IMR-90 (cell line): Measurements from ENCODE around the gene CTNNA2. TPM values are rescaled to one million over a fixed set of nuclear protein-coding genes. Genes with fewer than 3 reads are reported as not detected.
A peak's percentile ranks its signal among the peaks of the same experiment; 100 is the strongest.

ENCODE experiments used
- ATAC-seq: fragments of 200-7000 bp; cut with Tn5 transposase; 2 replicates; pipeline ENCODE4 v1.9.1; 2020; ENCODE audit warnings: low read depth, mild to moderate bottlenecking, moderate library complexity
- BruUV-seq: library from RNA; stranded (reverse); fragments of 400-500 nt; replicated peaks from 2 replicates; lab custom pipeline; 2021; lab: Mats Ljungman, UMichigan
- CTCF ChIA-PET: fragments of 300-600 bp; formaldehyde crosslinking; extraction: SDS; loops from one replicate; lab custom pipeline; 2021; ENCODE audit warnings: antibody characterized with exemption; lab: Yijun Ruan, JAX
- POLR2A ChIA-PET: fragments of 300-600 bp; sonication (Branson Sonifier 250); formaldehyde crosslinking; loops from one replicate; lab custom pipeline; 2022; ENCODE audit warnings: antibody characterized with exemption; ENCODE audit not compliant: unreplicated experiment; lab: Charles Lee
- DNase-seq: peaks from one replicate; pipeline ENCODE4 v3.0.0; 2013
- H2AFZ ChIP-seq: replicated peaks from 2 replicates; pipeline ENCODE3; 2013; ENCODE audit warnings: low read length, mild to moderate bottlenecking; ENCODE audit not compliant: poor library complexity
- H2AK5ac ChIP-seq: 2 replicates; pipeline ENCODE4 v1.6.1; 2013; ENCODE audit warnings: low read depth, low read length, inconsistent platforms
- H2AK9ac ChIP-seq: replicated peaks from 2 replicates; pipeline ENCODE3; 2013; ENCODE audit warnings: mild to moderate bottlenecking, low read depth, low read length, moderate library complexity; ENCODE audit not compliant: poor library complexity
- H2BK120ac ChIP-seq: 2 replicates; pipeline ENCODE4 v1.6.1; 2013; ENCODE audit warnings: low read depth, low read length, inconsistent platforms
- H2BK15ac ChIP-seq: 3 replicates; pipeline ENCODE4 v1.6.1; 2013; ENCODE audit warnings: low read depth, low read length, inconsistent platforms
- H2BK20ac ChIP-seq: 2 replicates; pipeline ENCODE4 v1.6.1; 2013; ENCODE audit warnings: low read depth, mild to moderate bottlenecking, inconsistent platforms, low read length, moderate library complexity
- H2BK5ac ChIP-seq: 2 replicates; pipeline ENCODE4 v1.6.1; 2013; ENCODE audit warnings: mild to moderate bottlenecking, low read depth, low read length, inconsistent platforms; ENCODE audit not compliant: poor library complexity, severe bottlenecking
- H3K14ac ChIP-seq: replicated peaks from 2 replicates; pipeline ENCODE4 v1.6.1; 2013; ENCODE audit warnings: low read depth, low read length, inconsistent platforms
- H3K18ac ChIP-seq: 2 replicates; pipeline ENCODE4 v1.6.1; 2013; ENCODE audit warnings: low read depth, low read length, control low read depth
- H3K23ac ChIP-seq: 2 replicates; pipeline ENCODE4 v1.6.1; 2013; ENCODE audit warnings: low read depth, low read length, inconsistent platforms
- H3K27ac ChIP-seq: 2 replicates; pipeline ENCODE4 v1.5.1; 2013; ENCODE audit warnings: mild to moderate bottlenecking, control low read depth, low read length; ENCODE audit not compliant: insufficient read depth
- H3K27me3 ChIP-seq: 2 replicates; pipeline ENCODE4 v1.6.1; 2013; ENCODE audit warnings: low read length; ENCODE audit not compliant: control insufficient read depth, insufficient read depth
- H3K36me3 ChIP-seq: 2 replicates; pipeline ENCODE4 v1.6.1; 2013; ENCODE audit warnings: low read length, mixed read lengths; ENCODE audit not compliant: control insufficient read depth, insufficient read depth
- H3K4ac ChIP-seq: 2 replicates; pipeline ENCODE4 v1.6.1; 2013; ENCODE audit warnings: low read depth, low read length, inconsistent platforms
- H3K4me1 ChIP-seq: 2 replicates; pipeline ENCODE4 v1.6.1; 2013; ENCODE audit warnings: low read length, mixed read lengths; ENCODE audit not compliant: control insufficient read depth, insufficient read depth
- H3K4me2 ChIP-seq: 2 replicates; pipeline ENCODE4 v1.6.1; 2013; ENCODE audit warnings: low read depth, mild to moderate bottlenecking, control low read depth, low read length, moderate library complexity
- H3K4me3 ChIP-seq: 2 replicates; pipeline ENCODE4 v1.5.1; 2013; ENCODE audit warnings: low read depth, mild to moderate bottlenecking, control low read depth, low read length, moderate library complexity; ENCODE audit not compliant: insufficient read depth
- H3K56ac ChIP-seq: 2 replicates; pipeline ENCODE4 v1.6.1; 2013; ENCODE audit warnings: low read length, inconsistent platforms; ENCODE audit not compliant: insufficient read depth; ENCODE audit errors: extremely low read depth
- H3K79me1 ChIP-seq, 2 experiments: 2 replicates each; pipeline ENCODE4 v1.6.1; 2013; ENCODE audit warnings: low read length in 2 of 2, inconsistent platforms in 1 of 2, low read depth in 1 of 2
- H3K9ac ChIP-seq: 2 replicates; pipeline ENCODE4 v1.6.1; 2013; ENCODE audit warnings: low read depth, low read length, control low read depth
- H3K9me1 ChIP-seq: 2 replicates; pipeline ENCODE4 v1.6.1; 2013; ENCODE audit warnings: low read length, inconsistent platforms; ENCODE audit not compliant: insufficient read depth
- H3K9me3 ChIP-seq: 2 replicates; pipeline ENCODE4 v1.6.1; 2013; ENCODE audit warnings: low read length; ENCODE audit not compliant: control insufficient read depth, insufficient read depth
- H4K20me1 ChIP-seq: 2 replicates; pipeline ENCODE4 v1.6.1; 2013; ENCODE audit warnings: low read length, inconsistent platforms; ENCODE audit not compliant: insufficient read depth
- H4K5ac ChIP-seq: 2 replicates; pipeline ENCODE4 v1.6.1; 2013; ENCODE audit warnings: mild to moderate bottlenecking, low read depth, low read length, control low read depth
- H4K8ac ChIP-seq, 2 experiments: 2 replicates each; pipeline ENCODE4 v1.6.1; 2013; ENCODE audit warnings: low read depth in 2 of 2, low read length in 2 of 2, control low read depth in 1 of 2, inconsistent platforms in 1 of 2
- H4K91ac ChIP-seq: 2 replicates; pipeline ENCODE4 v1.6.1; 2013; ENCODE audit warnings: low read depth, low read length, inconsistent platforms; ENCODE audit not compliant: insufficient read depth
- BHLHE40 ChIP-seq: fragments of 150-350 bp; IDR thresholded peaks from 2 replicates; pipeline ENCODE4 v1.6.1; 2016; ENCODE audit warnings: mild to moderate bottlenecking, low read depth, low read length
- CEBPB ChIP-seq: IDR thresholded peaks from 2 replicates; pipeline ENCODE4 v1.6.1; 2012; ENCODE audit warnings: low read depth, low read length, improper control_type of control experiment
- CTCF ChIP-seq: conservative IDR thresholded peaks from 2 replicates; pipeline ENCODE4 v1.5.1; 2012; ENCODE audit warnings: mild to moderate bottlenecking, low read depth, low read length, improper control_type of control experiment
- FOS ChIP-seq: fragments of 150-350 bp; IDR thresholded peaks from 2 replicates; pipeline ENCODE4 v1.6.1; 2016; ENCODE audit warnings: low read depth, low read length
- MAFK ChIP-seq: IDR thresholded peaks from 2 replicates; pipeline ENCODE4 v1.6.1; 2012; ENCODE audit warnings: low read depth, low read length, improper control_type of control experiment
- MAZ ChIP-seq: IDR thresholded peaks from 2 replicates; pipeline ENCODE4 v1.6.1; 2012; ENCODE audit warnings: low read depth, mild to moderate bottlenecking, low read length, improper control_type of control experiment, moderate library complexity, borderline replicate concordance
- NFE2L2 ChIP-seq: fragments of 150-350 bp; IDR thresholded peaks from 2 replicates; pipeline ENCODE4 v1.6.1; 2016; ENCODE audit warnings: low read depth, mild to moderate bottlenecking, low read length
- WGBS, 2 experiments: methylation state at CpG; one replicate each; pipeline versions ENCODE4 v1.1.5 to v1.1.7; 2013; ENCODE audit warnings: missing lambda C conversion rate in 2 of 2; ENCODE audit not compliant: insufficient read length in 1 of 2; ENCODE audit errors: extremely low coverage in 2 of 2; 5-methylcytosine and 5-hydroxymethylcytosine counted together
- dilution Hi-C: fragments of 300-500 bp; cut with HindIII; formaldehyde crosslinking; loops from one replicate; pipeline ENCODE4 v1.14.3; 2018; ENCODE audit warnings: low sequenced_read_pairs; ENCODE audit not compliant: unreplicated experiment
- in situ Hi-C: fragments of 300-500 bp; cut with MboI; formaldehyde crosslinking; loops from 3 replicates; pipeline ENCODE4 v1.14.3; 2019; ENCODE audit warnings: low sequenced_read_pairs, inconsistent platforms, mixed read lengths
- intact Hi-C: fragments of 100-400 bp; cut with micrococcal nuclease; formaldehyde crosslinking; loops from 2 replicates; pipeline ENCODE4 v1.10.0; 2022
- polyA plus RNA-seq, 3 experiments: library from polyadenylated mRNA; depleted of rRNA; stranded (reverse); fragments of >200 nt; gene quantifications; 2 replicates each; pipeline ENCODE4 v1.2.3, GENCODE V29; 2012; ENCODE audit warnings: low replicate concordance in 1 of 3
- total RNA-seq: library from RNA; depleted of rRNA; stranded (reverse); fragments of >200 nt; gene quantifications from 2 replicates; pipeline ENCODE4 v1.2.3, GENCODE V29; 2012
- TF ChIP-seq, protein P1 (sequence below): fragments of 150-350 bp; IDR thresholded peaks from 2 replicates; pipeline ENCODE4 v1.6.1; 2017; ENCODE audit warnings: mild to moderate bottlenecking, antibody characterized with exemption, low read length, low read depth

Gene CTNNA2
- total and polyA plus RNA-seq, 2 of the 4 experiments (the other 2 are of a cell fraction): not detected

DNA sequence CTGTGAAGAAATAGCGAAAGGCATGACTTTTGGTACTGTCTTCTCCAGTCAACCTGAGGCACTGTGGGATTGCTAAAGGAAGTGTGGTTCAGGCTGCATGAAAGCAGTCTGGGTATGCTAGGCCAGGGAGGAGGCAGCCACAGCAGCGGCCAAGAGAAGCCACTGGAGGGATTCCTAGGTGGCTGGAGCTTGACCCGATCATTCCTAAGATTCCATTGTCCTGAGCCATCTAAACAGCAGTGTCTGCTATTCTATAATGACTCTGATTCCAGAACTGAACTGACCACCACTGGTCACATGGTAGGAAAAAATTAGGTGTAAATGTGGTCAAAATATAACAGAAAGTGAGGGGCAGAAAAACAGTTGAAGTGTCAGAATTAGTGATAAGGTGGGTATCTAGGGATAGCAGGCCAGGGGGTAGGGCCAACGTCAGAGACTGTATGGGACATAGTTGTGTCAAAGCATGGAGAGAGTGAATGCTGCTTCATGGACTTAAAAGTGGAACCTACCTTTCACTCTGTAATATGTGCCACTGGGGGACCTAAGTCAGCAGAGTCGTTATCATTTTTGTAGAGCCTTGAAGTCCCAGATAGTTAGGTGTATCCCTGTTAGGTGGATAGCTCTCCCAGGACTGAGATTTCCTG is 204.6 kb downstream of the CTNNA2 start:
- peak overlapping the region; percentile 82 for H4K91ac ChIP-seq
- peak overlapping the region; percentile 5; the same call in 1 of the 2 replicates for H2AK5ac ChIP-seq
- no TSS peak for BruUV-seq
- no peaks in the 10 kb centered on the region for H3K27me3 ChIP-seq
- H2BK5ac ChIP-seq: peak overlapping the region; percentile 86
- in situ Hi-C loops (no loop called here), dilution Hi-C loops (no loop called here), intact Hi-C loops (no loop called here)
- H4K8ac ChIP-seq: peak overlapping the region; percentile 72 to 88; a peak in 3 of 4 replicates
- peak overlapping the region; percentile 88 for H3K4ac ChIP-seq
- TF ChIP-seq MAZ (no peak), CEBPB (no peak), NFE2L2 (no peak), FOS (peak; percentile 15; the same call in 1 of the 2 replicates), BHLHE40 (no peak), MAFK (no peak), CTCF (no peak)
- TF ChIP-seq, protein P1, sequence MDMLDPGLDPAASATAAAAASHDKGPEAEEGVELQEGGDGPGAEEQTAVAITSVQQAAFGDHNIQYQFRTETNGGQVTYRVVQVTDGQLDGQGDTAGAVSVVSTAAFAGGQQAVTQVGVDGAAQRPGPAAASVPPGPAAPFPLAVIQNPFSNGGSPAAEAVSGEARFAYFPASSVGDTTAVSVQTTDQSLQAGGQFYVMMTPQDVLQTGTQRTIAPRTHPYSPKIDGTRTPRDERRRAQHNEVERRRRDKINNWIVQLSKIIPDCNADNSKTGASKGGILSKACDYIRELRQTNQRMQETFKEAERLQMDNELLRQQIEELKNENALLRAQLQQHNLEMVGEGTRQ: peak; percentile 79
- no peak overlapping the region for H3K9ac ChIP-seq
- ATAC-seq (peak; percentile 96), DNase-seq (peak; percentile 83)
- no peaks in the 10 kb centered on the region for H3K36me3 ChIP-seq
- H2BK15ac ChIP-seq: peak overlapping the region; percentile 57; the same call in 2 of the 3 replicates
- no peak overlapping the region for H3K23ac ChIP-seq
- H2BK20ac ChIP-seq: peak overlapping the region; percentile 94
- CTCF ChIA-PET: no interaction called here
- H3K4me1 ChIP-seq: peaks cover 6% of the 10 kb centered on the region; the same call in 1 of the 2 replicates
- H3K4me2 ChIP-seq: peak overlapping the region; percentile 33; the same call in 1 of the 2 replicates
- no peaks in the 10 kb centered on the region for H3K79me1 ChIP-seq
- peak overlapping the region; percentile 62 for H2AFZ ChIP-seq
- peak overlapping the region; percentile 38; the same call in 1 of the 2 replicates for H4K5ac ChIP-seq
- peak overlapping the region; percentile 2 for H2AK9ac ChIP-seq
- no peaks in the 10 kb centered on the region for H3K9me1 ChIP-seq
- H3K56ac ChIP-seq: peak overlapping the region; percentile 7; the same call in 1 of the 2 replicates
- H3K14ac ChIP-seq: peak overlapping the region; percentile 39
- peak overlapping the region; percentile 78; the same call in 1 of the 2 replicates for H3K18ac ChIP-seq
- H3K27ac ChIP-seq: peak overlapping the region; percentile 62; the same call in 1 of the 2 replicates
- no peaks in the 10 kb centered on the region for H4K20me1 ChIP-seq
- POLR2A ChIA-PET: no interaction called here
- H3K4me3 ChIP-seq: no peak overlapping the region
- H3K9me3 ChIP-seq: no peaks in the 10 kb centered on the region
- WGBS, 2 experiments: 0% methylated on average over 1 of the region's 5 CpGs; no CpG with 5 or more reads in 1 of the 2 experiments
- H2BK120ac ChIP-seq: peak overlapping the region; percentile 91
